Mesothelial cell of epicardium (in vitro differentiated cells): ENCODE measurements around the gene SERPINA9. TPM values are rescaled to one million over a fixed set of nuclear protein-coding genes. Genes with fewer than 3 reads are reported as not detected.

Source experiments
- DNase-seq, 2 experiments: peaks; one replicate each; pipeline ENCODE4 v3.0.0; 2021; ENCODE audit warnings: low spot score in 2 of 2; ENCODE audit not compliant: unreplicated experiment in 2 of 2
- H3K27ac Mint-ChIP-seq: 2 replicates; pipeline ENCODE4 v1.8.0; 2021; ENCODE audit warnings: mixed read lengths
- H3K27me3 Mint-ChIP-seq: 2 replicates; pipeline ENCODE4 v1.8.0; 2021; ENCODE audit warnings: low read depth, mixed read lengths
- H3K36me3 Mint-ChIP-seq: 2 replicates; pipeline ENCODE4 v1.8.0; 2021; ENCODE audit warnings: mixed read lengths
- H3K4me1 Mint-ChIP-seq: 2 replicates; pipeline ENCODE4 v1.8.0; 2021; ENCODE audit warnings: mixed read lengths
- H3K4me3 Mint-ChIP-seq: 2 replicates; pipeline ENCODE4 v1.8.0; 2021; ENCODE audit warnings: mild to moderate bottlenecking, moderate library complexity, mixed read lengths
- H3K9me3 Mint-ChIP-seq: 2 replicates; pipeline ENCODE4 v1.8.0; 2021; ENCODE audit warnings: mixed read lengths
- total RNA-seq: library from RNA; stranded (reverse); gene quantifications from 3 replicates; pipeline ENCODE4 v1.2.1, GENCODE V29; 2021
- TF ChIP-seq, protein P1 (sequence below): fragments of 200-600 bp; sonication (generic); IDR thresholded peaks from one replicate; pipeline ENCODE4 v1.5.0; 2021; ENCODE audit warnings: antibody characterized with exemption; ENCODE audit not compliant: unreplicated experiment

Gene SERPINA9
- total RNA-seq, 1 donor from 2014 or later = not detected

DNA sequence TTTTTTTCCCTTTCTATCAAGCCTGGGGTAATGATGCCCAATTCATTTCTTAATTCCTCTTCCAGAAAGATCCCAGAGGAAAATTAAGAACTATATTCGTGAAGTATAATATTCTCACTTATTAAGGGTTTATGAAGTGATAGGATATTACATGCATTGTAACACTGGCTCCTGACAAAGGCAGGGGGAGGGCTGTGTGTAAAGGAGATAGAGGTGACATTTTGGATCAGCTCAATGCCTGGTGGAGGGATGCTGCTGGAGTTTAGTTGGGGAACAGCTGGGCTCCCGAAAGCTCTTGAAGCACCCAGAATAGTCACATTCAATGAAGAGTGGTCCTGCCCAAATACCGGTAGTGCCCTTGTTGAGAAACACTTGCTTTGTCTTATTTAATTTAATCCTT lies 24.2 kb downstream of the SERPINA9 start:
- TF ChIP-seq, protein P1, sequence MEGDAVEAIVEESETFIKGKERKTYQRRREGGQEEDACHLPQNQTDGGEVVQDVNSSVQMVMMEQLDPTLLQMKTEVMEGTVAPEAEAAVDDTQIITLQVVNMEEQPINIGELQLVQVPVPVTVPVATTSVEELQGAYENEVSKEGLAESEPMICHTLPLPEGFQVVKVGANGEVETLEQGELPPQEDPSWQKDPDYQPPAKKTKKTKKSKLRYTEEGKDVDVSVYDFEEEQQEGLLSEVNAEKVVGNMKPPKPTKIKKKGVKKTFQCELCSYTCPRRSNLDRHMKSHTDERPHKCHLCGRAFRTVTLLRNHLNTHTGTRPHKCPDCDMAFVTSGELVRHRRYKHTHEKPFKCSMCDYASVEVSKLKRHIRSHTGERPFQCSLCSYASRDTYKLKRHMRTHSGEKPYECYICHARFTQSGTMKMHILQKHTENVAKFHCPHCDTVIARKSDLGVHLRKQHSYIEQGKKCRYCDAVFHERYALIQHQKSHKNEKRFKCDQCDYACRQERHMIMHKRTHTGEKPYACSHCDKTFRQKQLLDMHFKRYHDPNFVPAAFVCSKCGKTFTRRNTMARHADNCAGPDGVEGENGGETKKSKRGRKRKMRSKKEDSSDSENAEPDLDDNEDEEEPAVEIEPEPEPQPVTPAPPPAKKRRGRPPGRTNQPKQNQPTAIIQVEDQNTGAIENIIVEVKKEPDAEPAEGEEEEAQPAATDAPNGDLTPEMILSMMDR = no peak
- DNase-seq = no peak
- Mint-ChIP-seq H3K27me3 (peaks cover 69% of the 10 kb centered on the region), H3K36me3 (no peaks in the 10 kb centered on the region), H3K27ac (no peak overlapping the region), H3K4me1 (no peaks in the 10 kb centered on the region), H3K9me3 (peaks cover 33% of the 10 kb centered on the region), H3K4me3 (no peak overlapping the region)

DNA sequence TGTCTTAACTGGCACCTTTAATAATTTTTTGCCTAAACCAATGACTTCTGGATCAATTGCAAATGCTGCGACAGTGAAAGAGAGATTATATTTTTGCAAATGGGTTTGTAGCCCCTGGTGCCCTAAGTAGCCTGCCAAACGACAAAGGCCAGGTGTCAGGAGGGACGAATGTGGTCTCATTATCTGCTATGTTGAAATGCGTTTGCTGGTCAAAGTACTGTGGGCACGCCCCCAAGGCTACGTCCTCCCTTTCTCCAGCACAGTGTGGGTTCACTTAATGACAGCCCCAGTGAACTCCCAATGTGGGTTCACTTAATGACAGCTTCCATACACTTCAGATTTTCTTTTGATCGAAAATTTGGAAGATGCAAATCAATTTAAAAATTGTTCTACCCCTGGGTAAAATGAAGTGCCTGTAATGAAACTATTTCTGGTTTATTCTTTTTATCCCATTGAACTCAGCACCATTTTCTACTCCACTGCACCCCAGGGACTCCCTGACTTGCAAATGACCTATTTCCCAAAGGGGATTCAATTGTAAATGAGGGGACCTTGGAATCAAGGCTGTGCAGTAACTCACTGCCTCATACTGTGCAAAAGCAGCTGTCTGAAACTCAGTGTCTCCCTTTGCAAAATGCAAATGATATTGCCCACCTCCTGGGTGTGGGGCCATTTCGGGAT lies 24.8 kb downstream of the SERPINA9 start:
- Mint-ChIP-seq H3K4me3 (no peak overlapping the region), H3K9me3 (peaks cover 27% of the 10 kb centered on the region), H3K27me3 (peaks cover 69% of the 10 kb centered on the region), H3K36me3 (no peaks in the 10 kb centered on the region), H3K4me1 (no peaks in the 10 kb centered on the region), H3K27ac (no peak overlapping the region)
- TF ChIP-seq, protein P1 = no peak
- no peak for DNase-seq

DNA sequence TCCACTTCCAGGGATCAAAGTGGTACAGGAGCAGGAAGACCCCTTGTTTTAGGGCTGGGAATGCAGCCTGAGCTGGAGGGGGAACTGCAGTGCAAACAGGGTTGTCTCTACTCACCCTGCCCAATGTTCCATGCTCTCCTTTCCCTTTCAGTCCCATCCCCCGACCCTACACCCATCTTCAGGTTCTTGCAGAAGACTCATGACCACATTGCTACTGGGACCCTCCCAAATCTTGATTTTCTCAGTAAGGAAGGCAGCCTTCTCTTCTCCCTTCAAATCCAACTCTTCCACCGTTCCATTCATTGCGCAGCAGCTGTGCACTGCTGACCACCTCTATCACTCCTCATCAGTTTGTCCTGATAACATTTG lies 25.3 kb downstream of the SERPINA9 start:
- Mint-ChIP-seq H3K9me3 (peaks cover 21% of the 10 kb centered on the region), H3K4me3 (no peak overlapping the region), H3K27ac (no peak overlapping the region), H3K27me3 (peaks cover 68% of the 10 kb centered on the region), H3K4me1 (no peaks in the 10 kb centered on the region), H3K36me3 (no peaks in the 10 kb centered on the region)
- TF ChIP-seq, protein P1 = no peak
- no peak for DNase-seq

DNA sequence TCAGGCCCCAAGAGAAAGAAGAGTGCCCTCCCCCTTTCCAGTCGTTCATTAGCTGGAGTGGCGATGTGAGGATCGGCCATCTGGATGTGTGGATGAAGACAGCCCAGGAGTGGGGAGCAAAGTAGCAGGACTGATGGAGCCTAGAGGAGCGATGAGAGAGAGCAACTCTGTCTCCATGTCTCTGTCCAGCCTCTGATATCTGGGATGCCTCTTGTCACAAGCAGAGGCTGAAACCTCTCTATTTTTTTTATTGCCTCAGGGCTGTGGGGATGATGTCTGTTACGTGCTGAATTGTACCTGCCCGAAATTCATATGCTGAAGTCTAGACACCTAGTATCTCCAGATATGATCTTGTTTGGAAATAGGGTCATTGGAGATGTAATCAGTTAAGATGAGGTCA lies 26.1 kb downstream of the SERPINA9 start:
- no peak overlapping the region for H3K27ac Mint-ChIP-seq
- peaks cover 14% of the 10 kb centered on the region for H3K9me3 Mint-ChIP-seq
- H3K4me3 Mint-ChIP-seq = no peak overlapping the region
- H3K36me3 Mint-ChIP-seq = no peaks in the 10 kb centered on the region
- TF ChIP-seq, protein P1 = no peak
- peaks cover 69% of the 10 kb centered on the region for H3K27me3 Mint-ChIP-seq
- DNase-seq = no peak
- no peaks in the 10 kb centered on the region for H3K4me1 Mint-ChIP-seq

DNA sequence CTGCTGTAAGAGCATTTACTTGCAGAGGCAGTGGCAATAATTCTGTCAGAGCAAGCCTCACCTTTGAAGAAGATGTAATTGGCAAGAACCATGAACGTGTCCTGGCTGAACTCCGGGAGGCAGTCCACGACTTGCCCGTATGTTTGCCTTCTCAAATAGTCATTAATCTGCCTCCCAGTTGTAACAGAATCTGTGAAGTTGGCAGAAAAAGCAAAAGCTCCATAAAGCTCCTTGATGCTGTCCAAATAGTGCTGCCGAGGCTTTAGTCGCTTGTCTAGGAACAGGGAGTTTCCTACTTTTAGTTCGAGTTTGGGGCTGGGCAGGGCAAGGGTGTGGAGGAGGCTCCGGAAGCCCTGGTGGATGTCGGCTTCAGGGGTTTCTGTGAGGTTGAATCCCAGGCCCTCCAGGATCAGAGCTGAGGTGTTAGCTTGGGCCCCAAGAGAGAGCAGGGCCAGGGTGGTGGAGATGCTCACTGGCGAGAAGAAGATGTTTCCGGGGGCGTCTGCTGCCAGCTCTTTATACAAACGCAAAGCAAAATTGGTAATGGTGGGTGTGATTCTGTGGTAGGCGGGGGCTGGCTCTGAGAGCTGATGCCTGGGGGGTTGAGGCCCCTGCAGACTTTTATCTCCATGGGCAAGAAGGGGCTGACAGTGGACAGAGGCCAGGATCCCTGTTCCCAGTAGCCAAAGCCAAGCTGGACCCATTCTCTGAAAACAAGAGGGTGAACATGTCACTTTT lies 27.8 kb downstream of the SERPINA9 start:
- Mint-ChIP-seq H3K27me3 (peaks cover 69% of the 10 kb centered on the region), H3K27ac (no peak overlapping the region), H3K9me3 (no peaks in the 10 kb centered on the region), H3K36me3 (no peaks in the 10 kb centered on the region), H3K4me1 (no peaks in the 10 kb centered on the region), H3K4me3 (no peak overlapping the region)
- DNase-seq = no peak
- TF ChIP-seq, protein P1 = no peak
